Measurements from ENCODE around the gene COA3. TPM values are rescaled to one million over a fixed set of nuclear protein-coding genes. Genes with fewer than 3 reads are reported as not detected.

The COA3 gene
- polyA plus RNA-seq, 2 donors, result 89.9 to 185 TPM

DNA sequence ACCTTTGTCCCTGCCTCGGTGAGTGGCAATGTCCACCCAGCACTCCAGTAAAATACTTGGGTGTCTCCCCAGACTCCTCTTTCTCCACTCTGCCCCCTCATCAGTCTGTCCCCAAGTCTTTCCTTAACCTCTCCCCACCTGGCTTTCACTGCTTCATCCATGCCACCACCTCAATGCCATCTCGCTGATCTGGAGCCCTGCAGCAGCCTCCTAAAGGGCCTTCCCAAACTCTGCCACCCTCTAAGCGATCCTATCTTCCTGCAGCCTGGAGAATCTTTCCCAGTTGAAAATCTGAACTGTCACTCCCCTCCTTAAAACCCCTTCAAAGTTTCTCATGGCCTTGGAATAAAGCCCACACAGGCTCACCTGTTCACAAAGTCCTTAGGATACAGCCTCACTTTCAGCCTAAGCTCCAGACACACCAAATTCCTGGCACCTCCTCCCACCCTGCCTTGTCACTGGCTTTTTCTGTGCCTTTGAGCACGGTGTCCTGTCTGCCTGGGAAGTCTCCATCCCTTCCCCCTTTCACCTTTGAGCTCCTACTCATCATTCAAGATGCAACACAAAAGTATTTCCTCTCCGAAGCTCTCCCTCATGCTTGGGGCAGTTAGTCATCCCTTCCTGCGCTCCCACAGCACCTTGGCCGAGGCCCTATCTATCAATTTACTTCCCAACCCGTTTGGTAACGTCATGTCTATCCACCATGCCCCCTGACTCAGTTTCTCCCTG lies 15.3 kb downstream of the COA3 start:
- Histone ChIP-seq H3K27ac (ENCODE audit: low read depth in 2 of 2, low read length in 1 of 2) (no peak overlapping the region), H3K4me1 (ENCODE audit: control insufficient read depth in 2 of 2, insufficient read depth in 2 of 2, low read length in 1 of 2) (peaks cover 4 to 23% of the 10 kb centered on the region in 2 donors), H3K4me3 (ENCODE audit: low read depth in 1 of 2, low read length in 2 of 2) (no peak overlapping the region), H3K27me3 (ENCODE audit: control insufficient read depth in 1 of 2, insufficient read depth in 2 of 2, low read length in 2 of 2) (peaks cover 0 to 30% of the 10 kb centered on the region in 2 donors), H3K9me3 (ENCODE audit: control insufficient read depth in 2 of 2, insufficient read depth in 1 of 2, low read depth in 1 of 2, low read length in 1 of 2) (no peaks in the 10 kb centered on the region), H3K36me3 (ENCODE audit: control insufficient read depth in 2 of 2, insufficient read depth in 2 of 2, low read length in 1 of 2) (peaks cover 5 to 7% of the 10 kb centered on the region in 2 donors)
- WGBS, 2 donors, result 38 to 42% methylated on average over 9 of the region's 9 CpGs

- H3K4me3 ChIP-seq (ENCODE audit: low read depth in 1 of 2, low read length in 2 of 2), result peak overlapping the region; percentile 54 to 60
- H3K27ac ChIP-seq (ENCODE audit: low read depth in 2 of 2, low read length in 1 of 2), result no peak overlapping the region
- peaks cover 4 to 23% of the 10 kb centered on the region in 2 donors for H3K4me1 ChIP-seq (ENCODE audit: control insufficient read depth in 2 of 2, insufficient read depth in 2 of 2, low read length in 1 of 2)
- H3K27me3 ChIP-seq (ENCODE audit: control insufficient read depth in 1 of 2, insufficient read depth in 2 of 2, low read length in 2 of 2), result peaks cover 0 to 30% of the 10 kb centered on the region in 2 donors
- peaks cover 5 to 10% of the 10 kb centered on the region in 2 donors for H3K36me3 ChIP-seq (ENCODE audit: control insufficient read depth in 2 of 2, insufficient read depth in 2 of 2, low read length in 1 of 2)
- WGBS, 2 donors, result 32 to 41% methylated on average over 29 of the region's 29 CpGs
- H3K9me3 ChIP-seq (ENCODE audit: control insufficient read depth in 2 of 2, insufficient read depth in 1 of 2, low read depth in 1 of 2, low read length in 1 of 2), result no peaks in the 10 kb centered on the region
Measured at GRCh38 chr17:42782166-42783061, 16.1 kb downstream of the COA3 start.

GRCh38 chr17:42781639-42782165 lies 16.8 kb downstream of the COA3 start:
- 38 to 48% methylated on average over 10 of the region's 10 CpGs for WGBS, 2 donors
- H3K9me3 ChIP-seq (ENCODE audit: control insufficient read depth in 2 of 2, insufficient read depth in 1 of 2, low read depth in 1 of 2, low read length in 1 of 2), result no peaks in the 10 kb centered on the region
- peak overlapping the region; percentile 54 to 60 for H3K4me3 ChIP-seq (ENCODE audit: low read depth in 1 of 2, low read length in 2 of 2)
- no peak overlapping the region for H3K27ac ChIP-seq (ENCODE audit: low read depth in 2 of 2, low read length in 1 of 2)
- H3K27me3 ChIP-seq (ENCODE audit: control insufficient read depth in 1 of 2, insufficient read depth in 2 of 2, low read length in 2 of 2), result peaks cover 0 to 30% of the 10 kb centered on the region in 2 donors
- peaks cover 4 to 23% of the 10 kb centered on the region in 2 donors for H3K4me1 ChIP-seq (ENCODE audit: control insufficient read depth in 2 of 2, insufficient read depth in 2 of 2, low read length in 1 of 2)
- peaks cover 5 to 10% of the 10 kb centered on the region in 2 donors for H3K36me3 ChIP-seq (ENCODE audit: control insufficient read depth in 2 of 2, insufficient read depth in 2 of 2, low read length in 1 of 2)

DNA sequence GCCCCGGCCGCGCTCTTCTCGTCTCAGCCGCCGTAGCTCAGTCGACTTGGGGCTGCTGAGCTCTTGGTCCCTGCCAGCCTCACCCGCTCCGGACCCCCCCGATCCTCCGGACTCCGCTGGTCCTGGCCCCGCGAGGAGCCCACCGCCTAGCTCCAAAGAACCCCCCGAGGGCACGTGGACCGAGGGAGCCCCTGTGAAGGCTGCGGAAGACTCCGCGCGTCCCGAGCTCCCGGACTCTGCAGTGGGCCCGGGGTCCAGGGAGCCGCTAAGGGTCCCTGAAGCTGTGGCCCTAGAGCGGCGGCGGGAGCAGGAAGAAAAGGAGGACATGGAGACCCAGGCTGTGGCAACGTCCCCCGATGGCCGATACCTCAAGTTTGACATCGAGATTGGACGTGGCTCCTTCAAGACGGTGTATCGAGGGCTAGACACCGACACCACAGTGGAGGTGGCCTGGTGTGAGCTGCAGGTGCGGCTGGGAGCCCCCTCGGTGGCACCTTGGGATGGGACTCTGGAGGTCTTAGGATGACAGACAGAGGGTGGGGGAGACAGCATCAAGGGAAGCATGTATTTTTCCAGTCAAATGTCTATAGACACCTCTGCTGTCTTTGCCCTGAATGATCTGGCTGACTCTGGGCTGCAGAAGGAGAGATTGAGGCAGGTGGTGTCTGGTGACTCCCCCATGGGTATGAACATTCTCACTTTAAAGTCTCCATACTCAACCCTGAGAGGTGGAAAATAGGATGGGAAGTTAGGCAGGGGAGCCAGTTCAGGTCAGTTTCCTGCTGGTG lies 17.5 kb downstream of the COA3 start:
- H3K27ac ChIP-seq (ENCODE audit: low read depth in 2 of 2, low read length in 1 of 2), result peak overlapping the region in 1 of 2 donors; percentile 54
- peaks cover 0 to 30% of the 10 kb centered on the region in 2 donors for H3K27me3 ChIP-seq (ENCODE audit: control insufficient read depth in 1 of 2, insufficient read depth in 2 of 2, low read length in 2 of 2)
- no peaks in the 10 kb centered on the region for H3K9me3 ChIP-seq (ENCODE audit: control insufficient read depth in 2 of 2, insufficient read depth in 1 of 2, low read depth in 1 of 2, low read length in 1 of 2)
- 8 to 9% methylated on average over 39 of the region's 39 CpGs for WGBS, 2 donors
- H3K4me3 ChIP-seq (ENCODE audit: low read depth in 1 of 2, low read length in 2 of 2), result peak overlapping the region; percentile 54 to 60
- H3K36me3 ChIP-seq (ENCODE audit: control insufficient read depth in 2 of 2, insufficient read depth in 2 of 2, low read length in 1 of 2), result peaks cover 5 to 10% of the 10 kb centered on the region in 2 donors
- H3K4me1 ChIP-seq (ENCODE audit: control insufficient read depth in 2 of 2, insufficient read depth in 2 of 2, low read length in 1 of 2), result peaks cover 4 to 23% of the 10 kb centered on the region in 2 donors

DNA sequence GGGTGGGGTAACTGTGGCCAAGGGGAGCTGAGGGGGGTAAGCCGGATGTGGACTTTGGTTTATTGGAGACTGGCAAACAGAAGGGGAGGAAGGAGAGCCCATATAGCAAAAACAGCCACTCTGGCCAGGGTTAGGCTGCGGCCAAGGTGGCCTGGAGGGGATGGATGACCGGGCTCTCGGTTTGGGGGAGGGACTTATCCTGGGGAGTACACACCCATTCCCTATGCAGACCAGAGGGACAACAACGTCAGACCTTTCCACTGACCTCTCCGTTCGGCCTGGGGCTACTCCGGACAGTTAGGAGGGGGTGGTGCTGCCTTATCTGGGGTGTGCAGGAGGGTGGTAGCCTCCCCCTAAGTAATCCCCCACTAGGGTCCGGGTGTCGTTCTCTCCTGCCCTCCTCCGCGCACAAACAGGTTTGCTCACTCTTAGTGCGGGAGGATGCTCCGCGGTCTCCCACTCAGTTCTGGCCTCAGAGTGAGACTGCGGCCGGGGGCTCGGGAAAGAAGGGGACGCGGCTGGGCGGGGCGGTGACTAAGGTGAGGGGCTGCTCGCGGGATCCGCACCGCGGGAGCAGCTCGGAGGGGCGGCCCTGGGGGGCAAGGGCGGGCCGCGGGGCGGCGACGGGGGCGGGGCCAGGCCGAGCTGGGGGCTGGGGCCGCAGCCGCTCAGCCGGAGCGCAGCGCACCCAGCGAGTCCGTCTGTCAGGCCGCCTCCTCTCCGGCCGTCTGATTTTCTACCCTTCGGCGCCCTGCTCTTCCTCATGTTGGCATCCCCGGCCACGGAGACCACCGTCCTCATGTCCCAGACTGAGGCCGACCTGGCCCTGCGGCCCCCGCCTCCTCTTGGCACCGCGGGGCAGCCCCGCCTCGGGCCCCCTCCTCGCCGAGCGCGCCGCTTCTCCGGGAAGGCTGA lies 18.3 kb downstream of the COA3 start, which contains the start of gene WNK4:
WNK4 (plus strand) TSS at position 675 of the 915 bp plus-strand sequence; CDS start at position 764, 89 bp downstream.
- Histone ChIP-seq H3K4me1 (ENCODE audit: control insufficient read depth in 2 of 2, insufficient read depth in 2 of 2, low read length in 1 of 2) (peaks cover 4 to 21% of the 10 kb centered on the region in 2 donors), H3K27ac (ENCODE audit: low read depth in 2 of 2, low read length in 1 of 2) (peak within 1 kb of the TSS in 1 of 2 donors; percentile 54), H3K36me3 (ENCODE audit: control insufficient read depth in 2 of 2, insufficient read depth in 2 of 2, low read length in 1 of 2) (peaks cover 5 to 15% of the 10 kb centered on the region in 2 donors), H3K27me3 (ENCODE audit: control insufficient read depth in 1 of 2, insufficient read depth in 2 of 2, low read length in 2 of 2) (peaks cover 0 to 26% of the 10 kb centered on the region in 2 donors), H3K4me3 (ENCODE audit: low read depth in 1 of 2, low read length in 2 of 2) (peak within 1 kb of the TSS; percentile 54 to 60), H3K9me3 (ENCODE audit: control insufficient read depth in 2 of 2, insufficient read depth in 1 of 2, low read depth in 1 of 2, low read length in 1 of 2) (no peaks in the 10 kb centered on the region)
- 8 to 12% methylated on average over 49 to 65 of the region's 65 CpGs for WGBS, 2 donors

GRCh38 chr17:42779304-42779935 lies 19.1 kb downstream of the COA3 start:
- Histone ChIP-seq H3K36me3 (ENCODE audit: control insufficient read depth in 2 of 2, insufficient read depth in 2 of 2, low read length in 1 of 2) (peaks cover 5 to 15% of the 10 kb centered on the region in 2 donors), H3K27ac (ENCODE audit: low read depth in 2 of 2, low read length in 1 of 2) (no peak overlapping the region)

GRCh38 chr17:42778570-42778969 lies 19.9 kb downstream of the COA3 start:
- Histone ChIP-seq H3K4me1 (ENCODE audit: control insufficient read depth in 2 of 2, insufficient read depth in 2 of 2, low read length in 1 of 2) (peaks cover 2 to 13% of the 10 kb centered on the region in 2 donors), H3K36me3 (ENCODE audit: control insufficient read depth in 2 of 2, insufficient read depth in 2 of 2, low read length in 1 of 2) (peaks cover 5 to 15% of the 10 kb centered on the region in 2 donors), H3K4me3 (ENCODE audit: low read depth in 1 of 2, low read length in 2 of 2) (no peak overlapping the region), H3K27me3 (ENCODE audit: control insufficient read depth in 1 of 2, insufficient read depth in 2 of 2, low read length in 2 of 2) (peaks cover 0 to 20% of the 10 kb centered on the region in 2 donors), H3K27ac (ENCODE audit: low read depth in 2 of 2, low read length in 1 of 2) (no peak overlapping the region), H3K9me3 (ENCODE audit: control insufficient read depth in 2 of 2, insufficient read depth in 1 of 2, low read depth in 1 of 2, low read length in 1 of 2) (no peaks in the 10 kb centered on the region)
- WGBS, 2 donors, result 87 to 89% methylated on average over 5 of the region's 5 CpGs

More at GRCh38 chr17:42779304-42779935, 19.1 kb downstream of the COA3 start:
- 73% methylated on average over 3 of the region's 3 CpGs for WGBS, 2 donors
- Histone ChIP-seq H3K4me1 (ENCODE audit: control insufficient read depth in 2 of 2, insufficient read depth in 2 of 2, low read length in 1 of 2) (peaks cover under 1 to 17% of the 10 kb centered on the region in 2 donors), H3K4me3 (ENCODE audit: low read depth in 1 of 2, low read length in 2 of 2) (no peak overlapping the region), H3K9me3 (ENCODE audit: control insufficient read depth in 2 of 2, insufficient read depth in 1 of 2, low read depth in 1 of 2, low read length in 1 of 2) (no peaks in the 10 kb centered on the region), H3K27me3 (ENCODE audit: control insufficient read depth in 1 of 2, insufficient read depth in 2 of 2, low read length in 2 of 2) (peaks cover 0 to 20% of the 10 kb centered on the region in 2 donors)

GRCh38 chr17:42775534-42776098 lies 22.9 kb downstream of the COA3 start:
- no peak overlapping the region for H3K4me3 ChIP-seq (ENCODE audit: low read depth in 1 of 2, low read length in 2 of 2)
- no peaks in the 10 kb centered on the region for H3K9me3 ChIP-seq (ENCODE audit: control insufficient read depth in 2 of 2, insufficient read depth in 1 of 2, low read depth in 1 of 2, low read length in 1 of 2)
- WGBS, 2 donors, result 73 to 75% methylated on average over 3 of the region's 3 CpGs
- peaks cover 1 to 2% of the 10 kb centered on the region in 2 donors for H3K4me1 ChIP-seq (ENCODE audit: control insufficient read depth in 2 of 2, insufficient read depth in 2 of 2, low read length in 1 of 2)
- no peak overlapping the region for H3K27ac ChIP-seq (ENCODE audit: low read depth in 2 of 2, low read length in 1 of 2)
- peaks cover 5 to 15% of the 10 kb centered on the region in 2 donors for H3K36me3 ChIP-seq (ENCODE audit: control insufficient read depth in 2 of 2, insufficient read depth in 2 of 2, low read length in 1 of 2)
- H3K27me3 ChIP-seq (ENCODE audit: control insufficient read depth in 1 of 2, insufficient read depth in 2 of 2, low read length in 2 of 2), result no peaks in the 10 kb centered on the region

All from esophagus (tissue), 2 donors.